Measurements from ENCODE around the gene SKP2.

Gene SKP2

DNA sequence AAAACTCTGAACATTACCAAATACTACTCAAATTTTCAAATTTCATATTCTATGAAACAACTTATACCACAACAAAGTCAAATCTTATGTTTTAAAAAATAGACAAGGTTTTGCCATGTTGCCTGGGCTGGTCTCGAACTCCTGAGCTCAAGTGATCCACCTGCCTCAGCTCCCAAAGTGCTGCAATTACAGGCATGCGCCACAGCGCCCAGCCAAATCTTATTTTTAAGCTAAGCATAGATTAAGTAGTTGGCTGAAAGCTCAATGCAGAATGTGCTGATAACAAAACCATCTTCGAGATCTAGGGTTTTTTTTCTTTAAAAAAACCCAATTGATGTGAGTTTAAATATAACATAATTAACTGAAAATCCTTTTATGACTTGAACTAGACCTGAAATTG lies 6.6 kb upstream of the SKP2 start:
- no peak overlapping the region for H3K4me2 ChIP-seq (ENCODE audit: low read length)
- H3K27me3 ChIP-seq (ENCODE audit: control insufficient read depth, insufficient read depth, low read length), result no peaks in the 10 kb centered on the region
- no peak overlapping the region for H3K9ac ChIP-seq (ENCODE audit: low read depth, low read length)
- no peaks in the 10 kb centered on the region for H3K9me3 ChIP-seq (replicated peaks; ENCODE audit: low read length)
- H3K36me3 ChIP-seq (ENCODE audit: insufficient read depth, low read length), result no peaks in the 10 kb centered on the region
- no peak overlapping the region for H3K4me3 ChIP-seq (ENCODE audit: low read length)
- no peaks in the 10 kb centered on the region for H3K4me1 ChIP-seq (ENCODE audit: control insufficient read depth, insufficient read depth, low read length)

DNA sequence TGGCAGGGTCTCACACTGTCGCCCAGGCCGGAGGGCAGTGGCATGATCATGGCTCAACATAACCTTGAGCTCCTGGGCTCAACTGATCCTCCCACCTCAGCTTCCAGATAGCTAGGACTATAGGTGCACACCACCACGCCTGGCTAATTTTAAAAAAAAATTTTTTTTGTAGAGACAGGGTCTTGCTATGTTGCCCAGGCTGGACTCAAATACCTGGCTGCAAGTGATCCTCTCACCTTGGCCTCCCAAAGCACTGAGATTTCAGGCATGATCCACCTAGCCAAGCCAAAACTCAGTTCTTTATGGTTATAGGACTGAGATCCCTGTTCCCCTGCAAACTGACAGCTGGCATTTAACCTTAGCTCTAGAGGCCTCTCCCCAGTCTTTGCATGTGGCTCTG lies 5.5 kb upstream of the SKP2 start:
- Histone ChIP-seq H3K4me3 (ENCODE audit: low read length) (no peak overlapping the region), H3K9ac (ENCODE audit: low read depth, low read length) (no peak overlapping the region), H3K4me1 (ENCODE audit: control insufficient read depth, insufficient read depth, low read length) (peaks cover 3% of the 10 kb centered on the region)

DNA sequence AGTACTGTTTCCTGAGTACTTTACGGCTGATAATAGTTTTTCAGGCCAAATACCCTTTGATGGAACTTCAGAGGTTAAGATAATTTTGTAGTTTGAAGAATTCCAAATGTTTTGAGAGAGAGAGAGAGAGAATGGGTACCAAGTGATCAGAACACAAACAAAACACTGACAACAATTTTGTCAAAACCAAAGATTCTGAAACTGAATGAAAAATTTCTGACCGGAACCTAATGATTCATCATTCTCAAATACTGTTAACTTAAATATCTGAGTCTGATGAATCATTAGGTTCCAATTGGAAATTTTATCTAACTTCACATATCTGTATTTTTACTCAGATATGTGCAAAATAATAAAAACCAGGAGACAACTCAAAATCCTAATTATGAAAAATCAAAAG lies 4.2 kb upstream of the SKP2 start:
- no peaks in the 10 kb centered on the region for H3K36me3 ChIP-seq (ENCODE audit: insufficient read depth, low read length)
- no peak overlapping the region for H3K4me3 ChIP-seq (ENCODE audit: low read length)
- H3K4me1 ChIP-seq (ENCODE audit: control insufficient read depth, insufficient read depth, low read length), result peaks cover 3% of the 10 kb centered on the region
- no peak overlapping the region for H3K4me2 ChIP-seq (ENCODE audit: low read length)
- H3K9me3 ChIP-seq (replicated peaks; ENCODE audit: low read length), result no peaks in the 10 kb centered on the region
- H3K27me3 ChIP-seq (ENCODE audit: control insufficient read depth, insufficient read depth, low read length), result no peaks in the 10 kb centered on the region
- no peak overlapping the region for H3K9ac ChIP-seq (ENCODE audit: low read depth, low read length)

More for the DNA sequence above, 5.5 kb upstream of the SKP2 start:
- Histone ChIP-seq H3K27me3 (ENCODE audit: control insufficient read depth, insufficient read depth, low read length) (no peaks in the 10 kb centered on the region), H3K4me2 (ENCODE audit: low read length) (no peak overlapping the region), H3K36me3 (ENCODE audit: insufficient read depth, low read length) (no peaks in the 10 kb centered on the region), H3K9me3 (replicated peaks; ENCODE audit: low read length) (no peaks in the 10 kb centered on the region)

DNA sequence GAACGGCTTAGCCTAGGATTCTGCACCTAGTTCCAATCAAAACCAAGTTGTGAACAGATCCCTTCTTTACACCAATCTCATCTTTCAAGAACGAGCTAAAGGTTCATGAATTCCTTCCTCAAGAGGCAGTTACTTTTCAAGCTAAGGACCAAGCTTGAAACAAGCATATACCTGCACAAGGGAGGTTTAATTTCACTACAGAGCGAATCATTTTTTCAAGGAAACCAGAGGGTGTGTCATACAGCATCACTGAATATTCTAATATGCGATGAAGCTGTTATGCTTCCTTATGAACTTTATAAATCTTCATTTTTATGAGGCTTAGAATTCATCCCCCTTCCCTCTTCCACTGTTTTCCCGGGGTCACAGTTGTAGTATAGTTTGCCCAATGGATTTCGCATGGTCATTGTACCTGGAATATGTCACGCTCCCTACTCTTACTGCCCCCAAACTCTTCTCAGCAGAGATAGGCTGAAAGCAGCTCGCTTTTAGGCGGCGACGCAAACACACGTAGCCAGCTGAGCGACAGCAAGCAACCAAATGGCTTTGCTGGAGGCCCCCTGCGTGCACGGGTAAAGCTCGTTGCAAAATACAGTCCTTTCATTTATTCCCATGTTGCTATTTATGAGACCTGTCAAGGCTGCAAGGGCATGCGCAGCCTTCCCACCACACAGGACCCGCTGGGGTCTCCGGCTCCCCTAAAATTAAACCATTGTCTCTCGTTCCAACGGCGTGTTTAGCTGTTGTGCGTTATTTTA lies 1.1 kb upstream of the SKP2 start:
- Histone ChIP-seq H3K9ac (ENCODE audit: low read depth, low read length) (peak overlapping the region; percentile 90), H3K27me3 (ENCODE audit: control insufficient read depth, insufficient read depth, low read length) (no peaks in the 10 kb centered on the region), H3K9me3 (replicated peaks; ENCODE audit: low read length) (no peaks in the 10 kb centered on the region), H3K4me2 (ENCODE audit: low read length) (peak overlapping the region; percentile 97), H3K4me3 (ENCODE audit: low read length) (peak overlapping the region; percentile 90), H3K4me1 (ENCODE audit: control insufficient read depth, insufficient read depth, low read length) (peaks cover 26% of the 10 kb centered on the region), H3K36me3 (ENCODE audit: insufficient read depth, low read length) (peaks cover 12% of the 10 kb centered on the region)

DNA sequence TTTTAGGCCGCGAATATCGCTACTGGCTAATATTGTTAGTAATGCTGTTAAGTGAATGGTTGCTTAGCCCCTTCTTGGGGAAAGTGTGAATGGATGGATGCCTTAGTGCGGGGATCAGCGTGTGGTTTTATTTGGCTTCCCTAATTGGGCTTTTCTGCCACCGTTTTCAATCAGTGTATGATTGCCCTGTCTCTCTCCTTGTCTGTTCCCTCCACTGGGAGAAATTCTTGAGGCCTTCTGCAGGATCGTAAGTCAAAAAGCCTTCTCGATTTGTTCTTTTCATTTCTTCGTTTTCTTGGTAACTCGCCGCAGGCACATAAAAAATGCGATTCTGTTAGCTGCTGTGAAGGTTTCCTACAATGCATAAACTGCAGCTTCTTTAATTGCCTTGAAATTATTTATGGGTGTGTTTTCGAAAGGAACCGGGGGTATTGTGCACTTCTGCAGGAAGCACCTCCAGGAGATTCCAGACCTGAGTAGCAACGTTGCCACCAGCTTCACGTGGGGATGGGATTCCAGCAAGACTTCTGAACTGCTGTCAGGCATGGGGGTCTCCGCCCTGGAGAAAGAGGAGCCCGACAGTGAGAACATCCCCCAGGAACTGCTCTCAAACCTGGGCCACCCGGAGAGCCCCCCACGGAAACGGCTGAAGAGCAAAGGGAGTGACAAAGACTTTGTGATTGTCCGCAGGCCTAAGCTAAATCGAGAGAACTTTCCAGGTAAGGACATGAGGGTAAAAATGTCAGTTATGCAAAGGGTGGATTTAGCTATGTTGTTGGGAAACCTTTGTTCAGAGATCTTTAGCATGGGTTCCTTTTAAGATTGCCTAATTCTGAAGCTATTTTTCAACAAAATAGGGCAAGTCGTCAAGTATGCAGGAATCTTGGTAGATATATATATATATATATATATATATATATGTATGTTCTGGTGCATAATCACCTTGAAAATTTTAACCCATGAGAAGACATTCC lies 700 bp downstream of the SKP2 start:
- H3K27me3 ChIP-seq (ENCODE audit: control insufficient read depth, insufficient read depth, low read length), result no peaks in the 10 kb centered on the region
- H3K36me3 ChIP-seq (ENCODE audit: insufficient read depth, low read length), result peaks cover 18% of the 10 kb centered on the region
- no peaks in the 10 kb centered on the region for H3K9me3 ChIP-seq (replicated peaks; ENCODE audit: low read length)
- peak overlapping the region; percentile 90 for H3K4me3 ChIP-seq (ENCODE audit: low read length)
- H3K4me1 ChIP-seq (ENCODE audit: control insufficient read depth, insufficient read depth, low read length), result peaks cover 42% of the 10 kb centered on the region
- H3K9ac ChIP-seq (ENCODE audit: low read depth, low read length), result peak overlapping the region; percentile 90
- H3K4me2 ChIP-seq (ENCODE audit: low read length), result peak overlapping the region; percentile 96

DNA sequence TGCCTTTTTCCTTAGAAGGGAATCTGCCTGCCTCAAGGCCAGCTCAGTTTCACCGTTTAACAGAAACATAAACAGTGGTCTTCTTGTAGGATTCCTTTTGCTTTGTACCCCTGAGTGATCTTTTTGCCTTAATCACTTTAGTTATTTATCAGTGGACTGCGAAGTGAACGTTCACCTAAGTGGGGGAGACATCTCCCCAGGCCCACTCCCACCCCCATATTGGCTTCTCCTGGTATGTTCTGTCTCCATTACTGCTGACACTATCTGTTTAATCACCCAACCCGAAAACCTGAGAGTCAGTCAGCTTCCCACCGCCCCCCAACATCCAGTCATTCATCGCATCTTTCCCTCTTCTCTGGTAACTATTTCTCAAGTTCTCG lies 1.4 kb downstream of the SKP2 start:
- peaks cover 23% of the 10 kb centered on the region for H3K36me3 ChIP-seq (ENCODE audit: insufficient read depth, low read length)
- peak overlapping the region; percentile 90 for H3K4me3 ChIP-seq (ENCODE audit: low read length)
- H3K9ac ChIP-seq (ENCODE audit: low read depth, low read length), result peak overlapping the region; percentile 90
- no peaks in the 10 kb centered on the region for H3K9me3 ChIP-seq (replicated peaks; ENCODE audit: low read length)
- H3K4me1 ChIP-seq (ENCODE audit: control insufficient read depth, insufficient read depth, low read length), result peaks cover 44% of the 10 kb centered on the region
- peak overlapping the region; percentile 96 for H3K4me2 ChIP-seq (ENCODE audit: low read length)
- no peaks in the 10 kb centered on the region for H3K27me3 ChIP-seq (ENCODE audit: control insufficient read depth, insufficient read depth, low read length)

DNA sequence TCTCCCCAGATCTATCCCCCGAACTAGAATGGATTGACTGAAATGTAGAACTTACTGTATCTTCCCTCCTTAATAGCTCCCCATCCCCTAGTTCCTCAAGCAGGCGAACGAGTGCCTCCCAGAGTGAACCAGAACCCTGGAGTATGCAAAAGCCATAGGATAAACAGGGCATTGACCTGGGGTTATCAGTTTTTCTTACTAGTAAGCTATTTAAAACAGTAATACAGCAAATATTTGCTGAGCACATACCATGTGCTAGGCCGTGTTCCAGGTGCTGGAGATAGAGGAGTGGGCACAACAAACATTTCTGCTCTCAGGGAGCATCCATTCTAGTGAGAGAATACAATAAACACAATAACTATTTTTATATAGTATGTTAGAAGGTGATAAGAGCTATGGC lies 1.8 kb downstream of the SKP2 start:
- Histone ChIP-seq H3K9ac (ENCODE audit: low read depth, low read length) (peak overlapping the region; percentile 90), H3K4me3 (ENCODE audit: low read length) (peak overlapping the region; percentile 90)

DNA sequence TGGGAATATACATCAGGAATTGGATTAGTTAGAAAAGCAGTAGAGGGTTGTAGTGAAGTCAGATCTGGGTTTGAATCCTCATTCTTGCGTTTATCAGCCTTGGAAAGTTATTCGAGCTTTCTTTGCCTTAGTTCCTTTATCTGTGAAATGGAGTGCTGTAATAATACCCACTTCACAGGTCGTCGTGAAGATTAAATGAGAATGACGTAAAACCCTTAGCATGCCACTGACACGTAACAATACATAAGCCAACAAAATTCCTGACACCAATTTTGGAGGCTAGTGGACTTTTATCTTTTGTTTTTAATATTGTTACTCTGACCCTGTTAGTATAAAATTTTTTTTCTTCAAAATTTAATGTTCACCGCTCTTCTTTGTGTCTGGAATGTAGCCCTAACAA lies 3.4 kb downstream of the SKP2 start:
- Histone ChIP-seq H3K9ac (ENCODE audit: low read depth, low read length) (no peak overlapping the region), H3K4me1 (ENCODE audit: control insufficient read depth, insufficient read depth, low read length) (peaks cover 49% of the 10 kb centered on the region), H3K9me3 (replicated peaks; ENCODE audit: low read length) (no peaks in the 10 kb centered on the region), H3K4me2 (ENCODE audit: low read length) (peak overlapping the region; percentile 96), H3K27me3 (ENCODE audit: control insufficient read depth, insufficient read depth, low read length) (no peaks in the 10 kb centered on the region), H3K4me3 (ENCODE audit: low read length) (no peak overlapping the region), H3K36me3 (ENCODE audit: insufficient read depth, low read length) (peaks cover 42% of the 10 kb centered on the region)

More for the DNA sequence above, 1.8 kb downstream of the SKP2 start:
- Histone ChIP-seq H3K36me3 (ENCODE audit: insufficient read depth, low read length) (peaks cover 27% of the 10 kb centered on the region), H3K4me2 (ENCODE audit: low read length) (peak overlapping the region; percentile 96), H3K4me1 (ENCODE audit: control insufficient read depth, insufficient read depth, low read length) (peaks cover 49% of the 10 kb centered on the region), H3K27me3 (ENCODE audit: control insufficient read depth, insufficient read depth, low read length) (no peaks in the 10 kb centered on the region), H3K9me3 (replicated peaks; ENCODE audit: low read length) (no peaks in the 10 kb centered on the region)

DNA sequence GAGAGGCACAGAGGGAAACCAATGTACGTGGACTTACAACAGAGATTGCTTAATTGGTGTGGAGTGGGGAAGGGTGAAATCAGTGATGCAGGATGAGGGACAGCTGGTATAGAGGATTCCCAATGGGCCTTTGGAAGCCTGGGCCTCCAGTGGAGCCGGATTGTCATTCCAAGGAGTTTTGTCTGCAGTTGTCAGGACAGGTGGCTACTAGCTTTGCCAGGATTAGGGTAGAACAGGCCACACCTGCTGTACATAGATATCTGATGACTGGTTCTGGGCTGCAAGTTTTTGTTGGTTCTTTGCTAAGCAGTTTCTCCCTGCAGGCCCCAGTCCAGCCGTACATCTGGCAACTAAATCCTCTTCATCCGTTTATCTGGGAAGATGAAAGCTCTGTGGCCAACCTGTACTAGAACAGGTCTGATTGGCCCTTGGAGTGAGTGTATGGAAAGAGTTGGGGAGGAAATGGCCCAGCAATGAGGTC lies 4.2 kb downstream of the SKP2 start:
- Histone ChIP-seq H3K27me3 (ENCODE audit: control insufficient read depth, insufficient read depth, low read length) (no peaks in the 10 kb centered on the region), H3K4me3 (ENCODE audit: low read length) (no peak overlapping the region), H3K4me2 (ENCODE audit: low read length) (peak overlapping the region; percentile 96), H3K36me3 (ENCODE audit: insufficient read depth, low read length) (peaks cover 47% of the 10 kb centered on the region), H3K9ac (ENCODE audit: low read depth, low read length) (peak overlapping the region; percentile 52), H3K9me3 (replicated peaks; ENCODE audit: low read length) (no peaks in the 10 kb centered on the region), H3K4me1 (ENCODE audit: control insufficient read depth, insufficient read depth, low read length) (peaks cover 45% of the 10 kb centered on the region)

DNA sequence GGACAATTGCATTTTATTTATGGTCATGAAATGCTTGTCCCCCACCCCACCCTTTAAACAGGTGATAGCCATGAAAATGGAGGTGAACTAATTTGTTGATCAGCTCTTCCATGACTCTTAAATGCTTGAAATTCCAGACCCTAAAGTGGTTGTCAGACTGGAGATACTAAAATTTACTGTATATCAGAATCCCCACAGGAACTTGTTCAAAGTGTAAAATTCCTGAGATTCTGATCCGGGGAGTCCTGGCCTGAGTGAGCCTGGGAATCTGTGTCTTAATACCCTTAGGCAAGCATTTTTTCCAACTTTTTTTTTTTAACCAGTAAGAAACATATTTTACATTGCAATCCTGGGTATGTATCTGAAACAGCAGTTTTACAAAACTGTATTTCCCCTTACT lies 4.7 kb downstream of the SKP2 start:
- Histone ChIP-seq H3K9ac (ENCODE audit: low read depth, low read length) (peak overlapping the region; percentile 52), H3K27me3 (ENCODE audit: control insufficient read depth, insufficient read depth, low read length) (no peaks in the 10 kb centered on the region), H3K36me3 (ENCODE audit: insufficient read depth, low read length) (peaks cover 52% of the 10 kb centered on the region), H3K4me1 (ENCODE audit: control insufficient read depth, insufficient read depth, low read length) (peaks cover 45% of the 10 kb centered on the region), H3K9me3 (replicated peaks; ENCODE audit: low read length) (no peaks in the 10 kb centered on the region), H3K4me2 (ENCODE audit: low read length) (peak overlapping the region; percentile 96), H3K4me3 (ENCODE audit: low read length) (no peak overlapping the region)

DNA sequence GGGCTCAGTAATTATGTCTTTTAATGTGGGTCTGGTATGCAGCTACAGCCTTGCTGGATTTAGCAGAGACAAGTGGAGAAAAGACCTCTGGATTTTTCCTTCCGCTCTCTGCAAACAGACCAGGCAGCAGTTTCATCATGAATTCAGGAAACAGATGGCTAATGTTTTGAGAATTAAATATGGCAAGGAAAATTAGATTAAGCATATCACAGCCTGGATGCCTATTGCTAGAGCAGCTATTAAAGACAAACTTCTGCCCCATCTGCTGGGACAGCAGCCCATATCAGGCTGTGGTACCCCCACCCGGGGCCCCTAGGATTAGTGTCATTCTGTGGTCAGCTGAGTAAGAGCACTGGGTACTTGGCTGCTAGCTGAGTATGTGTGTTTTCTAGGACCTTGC lies 6.2 kb downstream of the SKP2 start:
- no peaks in the 10 kb centered on the region for H3K27me3 ChIP-seq (ENCODE audit: control insufficient read depth, insufficient read depth, low read length)
- peaks cover 67% of the 10 kb centered on the region for H3K36me3 ChIP-seq (ENCODE audit: insufficient read depth, low read length)
- no peak overlapping the region for H3K4me2 ChIP-seq (ENCODE audit: low read length)
- H3K4me3 ChIP-seq (ENCODE audit: low read length), result no peak overlapping the region
- H3K9ac ChIP-seq (ENCODE audit: low read depth, low read length), result no peak overlapping the region
- H3K4me1 ChIP-seq (ENCODE audit: control insufficient read depth, insufficient read depth, low read length), result peaks cover 44% of the 10 kb centered on the region
- H3K9me3 ChIP-seq (replicated peaks; ENCODE audit: low read length), result no peaks in the 10 kb centered on the region
